HEK293 (cell line): ENCODE results near the gene ESPNL.

Source experiments
- CTCF ChIA-PET: fragments of 350-600 bp; formaldehyde crosslinking; extraction: SDS; loops from one replicate; lab custom pipeline; 2021; ENCODE audit warnings: antibody characterized with exemption; lab: Yijun Ruan, JAX
- POLR2A ChIA-PET: fragments of 300-600 bp; formaldehyde crosslinking; extraction: SDS; loops from one replicate; lab custom pipeline; 2020; ENCODE audit warnings: antibody characterized with exemption, inconsistent platforms; lab: Yijun Ruan, JAX
- H3K27ac ChIP-seq: fragments of 200-500 bp; sonication (Bioruptor generic); 2 replicates; pipeline ENCODE4 v1.5.1; 2014; ENCODE audit warnings: low read depth, low read length, control low read depth, inconsistent platforms; ENCODE audit errors: extremely low read depth
- H3K36me3 ChIP-seq, 2 experiments: fragments of 200-500 bp in 1 of 2; sonication (Bioruptor generic) in 1 of 2; 1 replicate in 1 of 2; 2 replicates in 1 of 2; pipeline ENCODE4 v1.5.1; 2014 to 2017; ENCODE audit warnings: inconsistent platforms in 2 of 2, low read length in 2 of 2; ENCODE audit not compliant: control insufficient read depth in 2 of 2, insufficient read depth in 1 of 2
- H3K4me1 ChIP-seq: fragments of 200-500 bp; sonication (Bioruptor generic); 2 replicates; pipeline ENCODE4 v1.5.1; 2014; ENCODE audit warnings: mild to moderate bottlenecking, low read length, inconsistent platforms; ENCODE audit not compliant: control insufficient read depth, insufficient read depth
- H3K4me3 ChIP-seq: 2 replicates; pipeline ENCODE4 v1.5.1; 2011; ENCODE audit warnings: low read depth, mild to moderate bottlenecking, control low read depth, low read length, moderate library complexity
- H3K9me3 ChIP-seq: fragments of 200-500 bp; sonication (Bioruptor generic); 2 replicates; pipeline ENCODE4 v1.5.1; 2014; ENCODE audit warnings: low read depth, low read length, inconsistent platforms; ENCODE audit not compliant: control insufficient read depth, insufficient read depth
- EGR2 ChIP-seq: fragments of 450-650 bp; formaldehyde crosslinking; IDR thresholded peaks from 2 replicates; pipeline ENCODE4 v1.5.1; 2016; ENCODE audit warnings: low read depth, missing biosample characterization, missing genetic modification characterization
- FEZF1 ChIP-seq: fragments of 450-650 bp; formaldehyde crosslinking; IDR thresholded peaks from 2 replicates; pipeline ENCODE4 v1.5.1; 2016; ENCODE audit warnings: missing biosample characterization, missing genetic modification characterization
- GLIS1 ChIP-seq: fragments of 450-650 bp; formaldehyde crosslinking; IDR thresholded peaks from 2 replicates; pipeline ENCODE4 v1.5.1; 2016; ENCODE audit warnings: missing biosample characterization, missing genetic modification characterization
- HOXC10 ChIP-seq: sonication (generic); formaldehyde crosslinking; IDR thresholded peaks from 2 replicates; pipeline ENCODE4 v1.8.1; 2023; ENCODE audit warnings: mild to moderate bottlenecking, missing genetic modification reagents
- SALL2 ChIP-seq: fragments of 450-650 bp; formaldehyde crosslinking; IDR thresholded peaks from 2 replicates; pipeline ENCODE4 v1.5.0; 2017; ENCODE audit warnings: missing biosample characterization, mild to moderate bottlenecking, missing genetic modification characterization, borderline replicate concordance
- ZFHX2 ChIP-seq: fragments of 450-650 bp; formaldehyde crosslinking; conservative IDR thresholded peaks from 2 replicates; pipeline ENCODE4 v1.5.1; 2016; ENCODE audit warnings: missing biosample characterization, missing genetic modification characterization
- ZNF184 ChIP-seq: fragments of 450-650 bp; IDR thresholded peaks from 2 replicates; pipeline ENCODE4 v1.5.1; 2018; ENCODE audit warnings: missing biosample characterization, mild to moderate bottlenecking, missing genetic modification characterization
- ZNF274 ChIP-seq, 2 experiments: fragments of 200-500 bp in 1 of 2; fragments of 450-650 bp in 1 of 2; sonication (Bioruptor generic) in 1 of 2; formaldehyde crosslinking in 1 of 2; IDR thresholded peaks; 2 replicates each; pipeline versions ENCODE4 v1.5.1 to v1.6.1; 2014 to 2016; ENCODE audit warnings: borderline replicate concordance in 1 of 2, inconsistent platforms in 1 of 2, low read length in 1 of 2, missing biosample characterization in 1 of 2, missing genetic modification characterization in 1 of 2
- ZNF335 ChIP-seq: fragments of 450-650 bp; formaldehyde crosslinking; conservative IDR thresholded peaks from 2 replicates; pipeline ENCODE4 v1.5.1; 2016; ENCODE audit warnings: missing biosample characterization, missing genetic modification characterization
- ZNF558 ChIP-seq: fragments of 450-650 bp; formaldehyde crosslinking; IDR thresholded peaks from 2 replicates; pipeline ENCODE4 v1.5.1; 2016; ENCODE audit warnings: missing biosample characterization, missing genetic modification characterization
- ZNF571 ChIP-seq: fragments of 450-650 bp; formaldehyde crosslinking; IDR thresholded peaks from 2 replicates; pipeline ENCODE4 v1.5.0; 2017; ENCODE audit warnings: missing biosample characterization, missing genetic modification characterization
- ZNF623 ChIP-seq: fragments of 450-650 bp; formaldehyde crosslinking; IDR thresholded peaks from 2 replicates; pipeline ENCODE4 v1.5.1; 2016; ENCODE audit warnings: missing biosample characterization, missing genetic modification characterization
- ZNF629 ChIP-seq: fragments of 450-650 bp; formaldehyde crosslinking; IDR thresholded peaks from 2 replicates; pipeline ENCODE4 v1.5.1; 2017; ENCODE audit warnings: missing biosample characterization, missing genetic modification characterization
- ZNF660 ChIP-seq: fragments of 450-650 bp; IDR thresholded peaks from 2 replicates; pipeline ENCODE4 v1.5.1; 2018; ENCODE audit warnings: missing biosample characterization, mild to moderate bottlenecking, missing genetic modification characterization
- ZNF677 ChIP-seq: fragments of 450-650 bp; IDR thresholded peaks from 2 replicates; pipeline ENCODE4 v1.5.0; 2018; ENCODE audit warnings: missing biosample characterization, mild to moderate bottlenecking, missing genetic modification characterization, moderate library complexity
- ZNF768 ChIP-seq: fragments of 450-650 bp; formaldehyde crosslinking; IDR thresholded peaks from 2 replicates; pipeline ENCODE4 v1.5.1; 2018; ENCODE audit warnings: missing biosample characterization, mild to moderate bottlenecking, missing genetic modification characterization
- ZNF776 ChIP-seq: fragments of 450-650 bp; formaldehyde crosslinking; IDR thresholded peaks from 2 replicates; pipeline ENCODE4 v1.5.0; 2017; ENCODE audit warnings: missing biosample characterization, missing genetic modification characterization, borderline replicate concordance
- ZNF785 ChIP-seq: fragments of 450-650 bp; formaldehyde crosslinking; IDR thresholded peaks from 2 replicates; pipeline ENCODE4 v1.5.1; 2016; ENCODE audit warnings: missing biosample characterization, missing genetic modification characterization
- ZXDB ChIP-seq: fragments of 450-650 bp; formaldehyde crosslinking; IDR thresholded peaks from 2 replicates; pipeline ENCODE4 v1.5.1; 2016; ENCODE audit warnings: missing biosample characterization, missing genetic modification characterization
- TF ChIP-seq, protein P1 (sequence below): fragments of 450-650 bp; formaldehyde crosslinking; IDR thresholded peaks from 2 replicates; pipeline ENCODE4 v1.5.1; 2016; ENCODE audit warnings: missing biosample characterization, missing genetic modification characterization
- TF ChIP-seq, protein P2 (sequence below): fragments of 450-650 bp; formaldehyde crosslinking; optimal IDR thresholded peaks from 2 replicates; pipeline ENCODE3; 2016; ENCODE audit warnings: missing biosample characterization, mild to moderate bottlenecking, missing genetic modification characterization
- TF ChIP-seq, protein P3 (sequence below): fragments of 450-650 bp; formaldehyde crosslinking; IDR thresholded peaks from 2 replicates; pipeline ENCODE4 v1.5.1; 2017; ENCODE audit warnings: missing biosample characterization, missing genetic modification characterization

The ESPNL gene

GRCh38 chr2:238103465-238104225 lies 3.5 kb downstream of the ESPNL start (continued):
- TF ChIP-seq, protein P1, sequence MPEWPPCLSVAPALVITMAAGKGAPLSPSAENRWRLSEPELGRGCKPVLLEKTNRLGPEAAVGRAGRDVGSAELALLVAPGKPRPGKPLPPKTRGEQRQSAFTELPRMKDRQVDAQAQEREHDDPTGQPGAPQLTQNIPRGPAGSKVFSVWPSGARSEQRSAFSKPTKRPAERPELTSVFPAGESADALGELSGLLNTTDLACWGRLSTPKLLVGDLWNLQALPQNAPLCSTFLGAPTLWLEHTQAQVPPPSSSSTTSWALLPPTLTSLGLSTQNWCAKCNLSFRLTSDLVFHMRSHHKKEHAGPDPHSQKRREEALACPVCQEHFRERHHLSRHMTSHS (tag by site-specific recombination): no peak
- no peak for TF ChIP-seq ZNF274 (IDR thresholded peaks at IDR 0.05; ENCODE audit: low read length)
- no peak for TF ChIP-seq ZNF274 (tag by site-specific recombination; IDR thresholded peaks at IDR 0.05; ENCODE audit: borderline replicate concordance)
- TF ChIP-seq ZNF184: no peak
- TF ChIP-seq ZNF571 (tag by site-specific recombination): no peak
- TF ChIP-seq ZNF768: no peak
- no peak for TF ChIP-seq ZNF677 (tag by site-specific recombination)
- TF ChIP-seq ZNF660 (tag by site-specific recombination): no peak
- TF ChIP-seq ZNF785 (tag by site-specific recombination): no peak
- no peak for TF ChIP-seq ZNF776
- TF ChIP-seq SALL2 (tag by site-specific recombination): no peak

- Histone ChIP-seq H3K4me3 (no peak overlapping the region), H3K4me1 (no peaks in the 10 kb centered on the region), H3K36me3 (no peaks in the 10 kb centered on the region), H3K27ac (no peak overlapping the region), H3K9me3 (no peaks in the 10 kb centered on the region)
- ChIA-PET CTCF (interaction anchor here (0.7 kb wide), 1 partner anchor 40 kb away, joined by 3 read pairs; no protein-coding TSS in a partner anchor), POLR2A (no interaction called here)
- TF ChIP-seq ZNF629 (tag by site-specific recombination): no peak
Measured at GRCh38 chr2:238104226-238104690, 4.1 kb downstream of the ESPNL start.

DNA sequence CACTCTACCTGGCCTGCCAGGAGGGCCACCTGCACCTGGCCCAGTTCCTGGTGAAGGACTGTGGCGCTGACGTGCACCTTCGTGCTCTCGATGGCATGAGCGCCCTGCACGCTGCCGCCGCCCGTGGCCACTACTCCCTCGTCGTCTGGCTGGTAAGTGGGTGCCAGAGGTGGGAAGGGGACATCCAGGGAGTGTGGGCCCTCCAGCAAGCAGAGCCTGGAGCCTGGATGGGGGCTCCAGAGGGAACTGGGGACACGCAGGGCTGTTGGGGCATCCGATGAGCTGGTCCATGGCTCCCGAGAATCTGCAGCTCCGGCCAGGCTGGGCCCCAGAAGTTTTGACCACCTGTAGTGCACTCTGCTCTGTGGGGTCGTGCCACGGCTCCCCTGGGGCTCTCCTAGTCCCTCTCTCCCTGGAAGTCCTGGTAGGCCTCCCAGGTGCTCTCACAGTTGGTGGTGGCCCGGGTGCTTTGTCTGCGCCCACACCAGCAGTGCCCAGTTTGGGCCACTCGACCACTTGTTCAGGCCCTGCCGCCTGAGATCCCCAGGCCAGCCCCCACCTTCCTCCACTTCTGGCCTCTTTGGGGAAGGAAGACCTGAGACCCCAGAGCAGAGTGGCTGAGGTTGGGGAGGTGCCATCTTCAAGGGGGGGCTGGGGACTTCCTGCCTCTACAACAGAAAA lies 4.7 kb downstream of the ESPNL start:
- ChIA-PET POLR2A (no interaction called here), CTCF (interaction anchor here (0.7 kb wide), 1 partner anchor 40 kb away, joined by 3 read pairs; no protein-coding TSS in a partner anchor)
- H3K27ac ChIP-seq: no peak overlapping the region
- H3K36me3 ChIP-seq: no peaks in the 10 kb centered on the region
- no peaks in the 10 kb centered on the region for H3K4me1 ChIP-seq
- no peaks in the 10 kb centered on the region for H3K9me3 ChIP-seq
- TF ChIP-seq FEZF1 (no peak), GLIS1 (tag by site-specific recombination) (peak; percentile 62)
- no peak overlapping the region for H3K4me3 ChIP-seq

DNA sequence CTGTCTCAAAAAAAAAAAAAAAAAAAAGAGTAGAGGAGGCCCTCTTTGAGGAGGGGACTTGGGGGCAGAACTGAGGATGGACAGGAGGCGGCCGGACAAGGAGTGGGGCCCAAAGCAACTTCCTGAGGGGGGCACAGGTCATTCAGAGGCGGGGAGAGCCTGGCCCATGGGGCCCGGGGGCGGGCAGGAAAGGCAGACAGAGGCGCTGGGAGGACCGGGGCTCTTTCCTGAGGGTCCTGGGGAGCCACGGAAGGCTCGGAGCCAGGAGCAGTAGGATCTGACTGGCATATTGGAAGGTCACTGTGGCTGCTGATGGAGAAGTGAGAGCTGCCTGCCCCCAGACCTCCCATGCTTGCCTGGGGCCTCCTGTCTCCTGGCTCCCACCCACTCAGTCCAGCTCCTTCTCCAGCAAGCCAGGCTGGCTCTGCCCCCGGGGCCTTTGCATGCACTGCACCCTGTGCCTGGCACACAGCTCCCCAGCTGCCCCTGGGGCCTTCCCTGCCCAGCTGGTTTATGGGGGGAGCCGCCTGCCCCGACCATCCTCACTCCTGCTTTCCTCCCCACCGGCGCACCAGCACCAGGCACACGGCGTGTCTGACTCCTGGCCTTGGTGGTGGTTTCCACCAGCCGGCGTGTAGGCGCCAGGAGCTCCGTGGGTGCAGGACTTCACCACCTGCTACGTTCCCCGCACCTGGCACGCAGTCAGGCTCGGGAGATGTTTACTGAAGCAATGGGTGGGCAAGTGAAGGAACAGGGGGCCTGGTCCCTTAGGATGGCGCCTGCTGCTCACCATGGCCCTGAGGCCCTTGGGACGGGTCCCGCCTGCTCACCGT lies 5.6 kb downstream of the ESPNL start:
- POLR2A ChIA-PET: no interaction called here
- Histone ChIP-seq H3K4me3 (no peak overlapping the region), H3K4me1 (no peaks in the 10 kb centered on the region), H3K9me3 (no peaks in the 10 kb centered on the region), H3K27ac (no peak overlapping the region), H3K36me3 (no peaks in the 10 kb centered on the region)
- TF ChIP-seq ZFHX2 (tag by site-specific recombination) (peak; percentile 76), ZNF558 (tag by site-specific recombination) (no peak), FEZF1 (no peak), HOXC10 (CRISPR knock-in tag) (no peak), ZNF623 (tag by site-specific recombination) (peak; percentile 35; the same call in 1 of the 2 replicates), ZXDB (tag by site-specific recombination) (no peak), ZNF335 (tag by site-specific recombination) (no peak), EGR2 (peak; percentile 46; the same call in 1 of the 2 replicates)
- TF ChIP-seq, protein P2, sequence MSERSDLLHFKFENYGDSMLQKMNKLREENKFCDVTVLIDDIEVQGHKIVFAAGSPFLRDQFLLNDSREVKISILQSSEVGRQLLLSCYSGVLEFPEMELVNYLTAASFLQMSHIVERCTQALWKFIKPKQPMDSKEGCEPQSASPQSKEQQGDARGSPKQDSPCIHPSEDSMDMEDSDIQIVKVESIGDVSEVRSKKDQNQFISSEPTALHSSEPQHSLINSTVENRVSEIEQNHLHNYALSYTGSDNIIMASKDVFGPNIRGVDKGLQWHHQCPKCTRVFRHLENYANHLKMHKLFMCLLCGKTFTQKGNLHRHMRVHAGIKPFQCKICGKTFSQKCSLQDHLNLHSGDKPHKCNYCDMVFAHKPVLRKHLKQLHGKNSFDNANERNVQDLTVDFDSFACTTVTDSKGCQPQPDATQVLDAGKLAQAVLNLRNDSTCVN (tag by site-specific recombination): no peak
- TF ChIP-seq, protein P3, sequence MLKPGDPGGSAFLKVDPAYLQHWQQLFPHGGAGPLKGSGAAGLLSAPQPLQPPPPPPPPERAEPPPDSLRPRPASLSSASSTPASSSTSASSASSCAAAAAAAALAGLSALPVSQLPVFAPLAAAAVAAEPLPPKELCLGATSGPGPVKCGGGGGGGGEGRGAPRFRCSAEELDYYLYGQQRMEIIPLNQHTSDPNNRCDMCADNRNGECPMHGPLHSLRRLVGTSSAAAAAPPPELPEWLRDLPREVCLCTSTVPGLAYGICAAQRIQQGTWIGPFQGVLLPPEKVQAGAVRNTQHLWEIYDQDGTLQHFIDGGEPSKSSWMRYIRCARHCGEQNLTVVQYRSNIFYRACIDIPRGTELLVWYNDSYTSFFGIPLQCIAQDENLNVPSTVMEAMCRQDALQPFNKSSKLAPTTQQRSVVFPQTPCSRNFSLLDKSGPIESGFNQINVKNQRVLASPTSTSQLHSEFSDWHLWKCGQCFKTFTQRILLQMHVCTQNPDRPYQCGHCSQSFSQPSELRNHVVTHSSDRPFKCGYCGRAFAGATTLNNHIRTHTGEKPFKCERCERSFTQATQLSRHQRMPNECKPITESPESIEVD: no peak
- CTCF ChIA-PET: no interaction called here
